Measurements from ENCODE around the gene SETD6. TPM values are rescaled to one million over a fixed set of nuclear protein-coding genes. Genes with fewer than 3 reads are reported as not detected.

SETD6 gene
- total RNA-seq, 4 donors from 2014 or later = 15.5 to 19.8 (median 17.5) TPM

DNA sequence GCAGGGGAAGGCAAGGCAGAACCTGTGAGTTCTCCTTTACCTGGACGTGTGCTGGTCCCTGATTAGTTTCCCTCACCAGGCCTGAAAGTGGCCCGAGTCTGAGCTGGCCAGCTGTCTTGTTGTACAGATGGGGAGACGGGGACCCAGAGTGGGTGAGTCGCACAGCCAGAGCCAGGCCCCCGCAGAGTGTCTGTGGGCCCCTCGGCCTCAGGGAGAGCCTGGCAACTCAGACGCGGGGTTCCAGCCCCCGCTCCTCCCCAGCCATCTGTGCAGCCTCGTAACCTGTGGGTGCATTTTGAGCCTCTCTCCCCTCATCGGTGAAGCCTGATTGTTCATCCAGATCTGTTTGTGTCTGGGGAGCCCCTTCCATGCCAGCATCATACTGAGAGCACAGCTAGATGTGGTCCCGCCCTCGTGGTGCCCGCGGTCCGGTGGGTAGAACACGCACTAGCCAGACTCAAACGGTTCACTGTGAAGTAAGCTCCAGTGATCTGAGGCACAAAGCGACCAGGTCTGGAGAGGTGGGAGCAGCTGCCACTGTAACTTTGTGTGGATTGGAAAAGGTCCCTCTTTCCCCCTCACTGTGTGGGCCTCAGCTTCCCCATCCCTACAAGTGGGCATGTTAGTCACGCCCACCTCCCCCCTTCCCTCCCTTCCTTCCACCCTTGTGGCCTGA lies 21.4 kb upstream of the SETD6 start:
- WGBS, 2 donors (ENCODE audit: low coverage in 1 of 2) = 71 to 74% methylated on average over 1 to 6 of the region's 20 CpGs
- Histone ChIP-seq H3K9me3 (no peaks in the 10 kb centered on the region), H3K4me3 (no peak overlapping the region), H3K27ac (no peak overlapping the region), H3K4me1 (peaks cover 0 to 13% (median 5%) of the 10 kb centered on the region in 3 donors), H3K27me3 (no peaks in the 10 kb centered on the region), H3K36me3 (no peaks in the 10 kb centered on the region)
- ATAC-seq = no peak
- TF ChIP-seq, protein P1, sequence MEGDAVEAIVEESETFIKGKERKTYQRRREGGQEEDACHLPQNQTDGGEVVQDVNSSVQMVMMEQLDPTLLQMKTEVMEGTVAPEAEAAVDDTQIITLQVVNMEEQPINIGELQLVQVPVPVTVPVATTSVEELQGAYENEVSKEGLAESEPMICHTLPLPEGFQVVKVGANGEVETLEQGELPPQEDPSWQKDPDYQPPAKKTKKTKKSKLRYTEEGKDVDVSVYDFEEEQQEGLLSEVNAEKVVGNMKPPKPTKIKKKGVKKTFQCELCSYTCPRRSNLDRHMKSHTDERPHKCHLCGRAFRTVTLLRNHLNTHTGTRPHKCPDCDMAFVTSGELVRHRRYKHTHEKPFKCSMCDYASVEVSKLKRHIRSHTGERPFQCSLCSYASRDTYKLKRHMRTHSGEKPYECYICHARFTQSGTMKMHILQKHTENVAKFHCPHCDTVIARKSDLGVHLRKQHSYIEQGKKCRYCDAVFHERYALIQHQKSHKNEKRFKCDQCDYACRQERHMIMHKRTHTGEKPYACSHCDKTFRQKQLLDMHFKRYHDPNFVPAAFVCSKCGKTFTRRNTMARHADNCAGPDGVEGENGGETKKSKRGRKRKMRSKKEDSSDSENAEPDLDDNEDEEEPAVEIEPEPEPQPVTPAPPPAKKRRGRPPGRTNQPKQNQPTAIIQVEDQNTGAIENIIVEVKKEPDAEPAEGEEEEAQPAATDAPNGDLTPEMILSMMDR (IDR thresholded peaks at IDR 0.05) = no peak

DNA sequence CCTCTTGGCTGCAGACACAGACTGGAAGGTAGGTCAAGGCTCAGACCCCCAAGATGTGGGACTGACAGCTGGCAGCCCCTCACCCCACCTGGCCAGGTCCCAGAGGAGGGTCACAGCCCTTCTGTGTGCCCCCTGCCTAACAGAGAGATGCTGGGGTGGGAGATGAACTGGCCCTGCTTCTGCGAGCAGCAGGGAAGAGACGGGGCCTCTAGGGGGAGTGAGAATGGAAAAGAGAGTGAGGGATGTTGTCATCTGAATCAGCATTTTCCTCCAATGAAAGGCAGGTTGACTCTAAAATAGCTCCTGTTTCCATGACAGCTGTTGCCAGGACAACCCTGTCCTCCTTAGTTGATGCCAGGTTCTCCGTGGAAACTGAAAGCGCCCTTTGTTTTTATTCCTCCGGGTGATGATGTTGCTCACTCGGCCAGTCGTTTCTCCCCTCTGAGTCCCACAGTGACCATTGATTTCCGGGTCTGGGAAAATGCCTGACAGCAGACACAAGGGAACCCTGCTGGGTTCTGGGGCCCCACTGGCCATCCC lies 20.3 kb upstream of the SETD6 start:
- no peak for TF ChIP-seq POLR2A (IDR thresholded peaks at IDR 0.05)
- no peak for TF ChIP-seq EP300 (IDR thresholded peaks at IDR 0.05)
- TF ChIP-seq, protein P1 (IDR thresholded peaks at IDR 0.05) = peak in 3 of 4 experiments; percentile 16 to 48 (median 46)
- ATAC-seq = peak; percentile 63
- Histone ChIP-seq H3K4me3 (peak overlapping the region in 1 of 2 donors; percentile 20), H3K9me3 (no peaks in the 10 kb centered on the region), H3K27ac (peak overlapping the region in 3 of 4 donors; percentile 62 to 71 (median 70)), H3K27me3 (peaks cover 3% of the 10 kb centered on the region), H3K4me1 (peaks cover 0 to 18% (median 5%) of the 10 kb centered on the region in 3 donors), H3K36me3 (no peaks in the 10 kb centered on the region)
- WGBS, 2 donors (ENCODE audit: low coverage in 1 of 2) = 0 to 5% methylated on average over 7 to 8 of the region's 8 CpGs

DNA sequence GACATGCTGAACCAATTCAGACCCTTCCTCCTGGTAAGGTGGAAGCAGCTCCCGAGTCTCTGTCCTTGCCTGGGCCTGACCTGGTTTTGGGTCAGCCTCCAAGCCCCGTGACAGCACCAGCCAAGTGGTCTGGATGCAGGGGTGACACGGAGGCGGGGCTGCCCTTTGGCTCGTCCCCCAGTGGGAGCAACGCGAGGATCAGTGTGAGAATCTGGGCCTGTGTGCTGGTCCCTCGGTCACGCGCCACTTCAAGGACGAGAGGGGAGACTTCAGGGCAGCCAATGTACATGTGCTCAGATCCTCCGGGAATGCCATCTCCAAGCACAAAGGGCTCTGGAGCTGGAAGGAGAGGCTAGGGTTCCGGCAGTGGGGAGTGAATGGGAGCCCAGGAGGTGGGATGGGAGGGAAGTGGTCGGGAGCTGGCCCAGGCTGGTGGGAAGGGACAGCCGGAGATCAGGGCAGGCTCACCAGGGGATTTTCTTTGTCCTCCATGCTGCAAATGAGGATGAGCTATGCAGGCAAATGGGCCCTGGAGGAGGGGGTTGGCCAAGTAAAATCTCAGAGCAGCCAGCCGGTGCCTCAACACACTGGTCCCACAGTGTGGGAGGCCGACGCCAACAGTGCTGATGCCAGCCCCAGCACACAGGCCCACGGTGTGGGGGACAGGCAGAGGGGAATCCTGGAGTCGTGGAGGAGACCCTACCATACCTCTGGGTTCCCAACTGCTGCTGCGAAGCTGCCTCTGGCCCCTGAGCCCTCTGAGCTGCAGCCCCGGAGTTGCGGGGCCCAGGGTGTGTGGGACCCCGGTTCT lies 19.6 kb upstream of the SETD6 start:
- H3K4me3 ChIP-seq = peak overlapping the region in 1 of 2 donors; percentile 20
- no peaks in the 10 kb centered on the region for H3K9me3 ChIP-seq
- H3K27ac ChIP-seq = peak overlapping the region in 3 of 4 donors; percentile 62 to 71 (median 70)
- H3K36me3 ChIP-seq = no peaks in the 10 kb centered on the region
- peaks cover 10% of the 10 kb centered on the region for H3K27me3 ChIP-seq
- ATAC-seq = no peak
- 35 to 77% methylated on average over 2 to 6 of the region's 24 CpGs for WGBS, 2 donors (ENCODE audit: low coverage in 1 of 2)
- TF ChIP-seq POLR2AphosphoS5 (IDR thresholded peaks at IDR 0.05) = no peak
- TF ChIP-seq POLR2A (IDR thresholded peaks at IDR 0.05) = no peak
- H3K4me1 ChIP-seq = peaks cover 0 to 24% (median 6%) of the 10 kb centered on the region in 3 donors

DNA sequence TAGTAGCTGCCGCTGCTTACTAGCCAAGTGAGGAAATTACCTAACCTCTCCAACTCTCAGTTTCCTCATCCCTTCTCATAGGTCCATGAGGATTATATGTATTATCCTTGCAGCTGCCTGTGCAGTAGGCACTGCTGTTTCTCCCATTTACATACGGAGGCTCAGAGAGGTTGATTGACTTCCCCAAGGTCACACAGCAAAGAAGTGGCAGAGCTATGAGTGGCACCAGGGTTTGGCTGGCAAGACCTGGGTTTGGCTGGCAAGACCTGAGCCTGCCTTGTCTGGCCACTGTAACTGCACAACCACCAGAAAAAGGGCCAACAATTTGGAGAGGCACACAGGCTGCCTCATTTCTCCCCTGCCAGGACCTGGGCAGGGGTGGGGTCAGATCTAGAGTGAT lies 17.8 kb upstream of the SETD6 start:
- H3K27me3 ChIP-seq = peaks cover 27% of the 10 kb centered on the region
- no peak for ATAC-seq
- H3K36me3 ChIP-seq = no peaks in the 10 kb centered on the region
- TF ChIP-seq EP300 (IDR thresholded peaks at IDR 0.05) = no peak
- TF ChIP-seq, protein P1 (IDR thresholded peaks at IDR 0.05) = no peak
- TF ChIP-seq POLR2AphosphoS5 (IDR thresholded peaks at IDR 0.05) = no peak
- TF ChIP-seq POLR2A (IDR thresholded peaks at IDR 0.05) = no peak
- H3K27ac ChIP-seq = no peak overlapping the region
- H3K4me3 ChIP-seq = no peak overlapping the region
- peaks cover 0 to 35% (median 14%) of the 10 kb centered on the region in 3 donors for H3K4me1 ChIP-seq
- no peaks in the 10 kb centered on the region for H3K9me3 ChIP-seq
- WGBS, 2 donors (ENCODE audit: low coverage in 1 of 2) = 100% methylated on average over 1 of the region's 2 CpGs

DNA sequence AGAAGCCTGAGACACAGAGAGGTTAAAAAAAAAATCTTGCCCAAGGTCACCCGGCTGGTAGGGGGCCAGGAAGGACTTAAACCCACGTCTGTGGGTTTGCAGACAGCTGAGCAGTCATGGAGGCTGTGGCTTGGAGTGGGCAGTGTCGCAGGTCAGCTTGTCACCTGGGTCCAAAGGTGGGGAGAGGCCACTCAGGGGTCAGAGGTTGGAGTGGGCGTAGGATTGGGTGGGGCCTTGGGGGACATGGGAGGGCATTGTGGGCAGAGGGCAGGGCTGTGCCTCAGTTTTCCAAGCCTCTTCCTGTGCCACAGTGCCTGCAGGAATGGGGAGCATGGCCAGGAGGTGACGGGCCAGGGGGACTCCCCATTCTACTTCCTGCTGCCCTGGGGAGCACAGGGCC lies 17.4 kb upstream of the SETD6 start:
- Histone ChIP-seq H3K9me3 (no peaks in the 10 kb centered on the region), H3K27ac (no peak overlapping the region), H3K36me3 (no peaks in the 10 kb centered on the region), H3K4me1 (peaks cover 0 to 35% (median 14%) of the 10 kb centered on the region in 3 donors), H3K27me3 (peaks cover 32% of the 10 kb centered on the region), H3K4me3 (no peak overlapping the region)
- WGBS, 2 donors (ENCODE audit: low coverage in 1 of 2) = 0 to 52% methylated on average over 1 to 4 of the region's 5 CpGs
- TF ChIP-seq EP300 (IDR thresholded peaks at IDR 0.05) (no peak), POLR2A (IDR thresholded peaks at IDR 0.05) (no peak), POLR2AphosphoS5 (IDR thresholded peaks at IDR 0.05) (no peak)
- TF ChIP-seq, protein P1 (IDR thresholded peaks at IDR 0.05) = no peak
- no peak for ATAC-seq
